H1 (cell line): ENCODE data around the gene SMARCC1. TPM values are rescaled to one million over a fixed set of nuclear protein-coding genes. Genes with fewer than 3 reads are reported as not detected.

ENCODE experiments used
- CTCF ChIA-PET: fragments of 300-600 bp; sonication (Branson Sonifier 250); formaldehyde crosslinking; loops from one replicate; lab custom pipeline; 2021; ENCODE audit not compliant: partially characterized antibody; lab: Charles Lee
- POLR2A ChIA-PET: fragments of 300-600 bp; sonication (Branson Sonifier 250); formaldehyde crosslinking; loops from one replicate; lab custom pipeline; 2021; ENCODE audit warnings: inconsistent platforms; ENCODE audit not compliant: partially characterized antibody; lab: Charles Lee
- DNase-seq, 2 experiments: peaks; one replicate each; pipeline versions ENCODE4 v3.0.0 to v3.0.0-alpha.2; 2010 to 2022; ENCODE audit warnings: low spot score in 2 of 2, low read depth in 1 of 2, mixed read lengths in 1 of 2
- FAIRE-seq: peaks from 2 replicates; lab custom pipeline; 2011; peaks lifted over from hg19 to GRCh38; lab: Jason Lieb, UNC
- H2AFZ ChIP-seq: 2 replicates; pipeline ENCODE4 v1.8.1; 2012; ENCODE audit warnings: low read length, inconsistent platforms
- H2AK5ac ChIP-seq: 2 replicates; pipeline ENCODE4 v1.6.1; 2013; ENCODE audit warnings: low read depth, low read length
- H2BK120ac ChIP-seq: replicated peaks from 2 replicates; pipeline ENCODE3; 2013; ENCODE audit warnings: low read depth, low read length, inconsistent platforms
- H2BK12ac ChIP-seq: 2 replicates; pipeline ENCODE4 v1.6.1; 2013; ENCODE audit warnings: low read depth, low read length
- H2BK15ac ChIP-seq: 2 replicates; pipeline ENCODE4 v1.6.1; 2013; ENCODE audit warnings: low read length
- H2BK20ac ChIP-seq: 2 replicates; pipeline ENCODE4 v1.6.1; 2013; ENCODE audit warnings: low read length
- H2BK5ac ChIP-seq: 2 replicates; pipeline ENCODE4 v1.6.1; 2013; ENCODE audit warnings: low read depth, low read length
- H3K14ac ChIP-seq: 2 replicates; pipeline ENCODE4 v1.6.1; 2013; ENCODE audit warnings: inconsistent platforms; ENCODE audit not compliant: insufficient read length
- H3K18ac ChIP-seq: 2 replicates; pipeline ENCODE4 v1.6.1; 2013; ENCODE audit warnings: low read length; ENCODE audit errors: extremely low read depth
- H3K23ac ChIP-seq: 2 replicates; pipeline ENCODE4 v1.6.1; 2013; ENCODE audit warnings: inconsistent platforms; ENCODE audit not compliant: insufficient read length
- H3K23me2 ChIP-seq: 2 replicates; pipeline ENCODE4 v1.6.1; 2013; ENCODE audit warnings: low read depth, low read length
- H3K27ac ChIP-seq: 2 replicates; pipeline ENCODE4 v1.6.1; 2011; ENCODE audit warnings: low read depth, low read length, inconsistent platforms
- H3K27me3 ChIP-seq, 4 experiments: replicated peaks in 1 of 4; 1 replicate in 1 of 4; 2 replicates in 3 of 4; pipeline versions ENCODE4 v1.6.1 to v1.8.1; 2011 to 2013; ENCODE audit warnings: low read length in 3 of 4, mild to moderate bottlenecking in 3 of 4, inconsistent platforms in 2 of 4, mixed read lengths in 2 of 4, moderate library complexity in 1 of 4; ENCODE audit not compliant: control insufficient read depth in 3 of 4, insufficient read depth in 3 of 4; ENCODE audit errors: extremely low read depth in 1 of 4
- H3K36me3 ChIP-seq, 4 experiments: 2 replicates each; pipeline versions ENCODE4 v1.6.1 to v1.8.1; 2011 to 2013; ENCODE audit warnings: mild to moderate bottlenecking in 4 of 4, low read length in 3 of 4, moderate library complexity in 2 of 4, control low read depth in 1 of 4, inconsistent platforms in 1 of 4; ENCODE audit not compliant: insufficient read depth in 4 of 4, control insufficient read depth in 2 of 4
- H3K4ac ChIP-seq: replicated peaks from 2 replicates; pipeline ENCODE3; 2013; ENCODE audit warnings: low read length, low read depth, mixed read lengths, inconsistent platforms; ENCODE audit not compliant: insufficient read length
- H3K4me1 ChIP-seq, 4 experiments: replicated peaks in 1 of 4; 1 replicate in 1 of 4; 2 replicates in 3 of 4; pipeline versions ENCODE4 v1.6.1 to v1.8.1; 2011 to 2013; ENCODE audit warnings: low read length in 3 of 4, inconsistent platforms in 2 of 4, mixed read lengths in 1 of 4; ENCODE audit not compliant: insufficient read depth in 4 of 4, control insufficient read depth in 3 of 4
- H3K4me2 ChIP-seq, 2 experiments: 2 replicates each; pipeline versions ENCODE4 v1.6.1 to v1.8.1; 2011 to 2013; ENCODE audit warnings: low read depth in 2 of 2, low read length in 2 of 2, control low read depth in 1 of 2, inconsistent platforms in 1 of 2, mild to moderate bottlenecking in 1 of 2; ENCODE audit not compliant: insufficient read depth in 1 of 2
- H3K4me3 ChIP-seq, 4 experiments: fragments of 200-600, 300-600 bp in 1 of 4; sonication (generic), shearing (Covaris generic), sonication (Bioruptor Twin) in 1 of 4; 2 replicates each; pipeline versions ENCODE4 v1.5.1 to v1.8.1; 2011 to 2016; ENCODE audit warnings: low read length in 4 of 4, low read depth in 3 of 4, control low read depth in 2 of 4, inconsistent platforms in 2 of 4, mild to moderate bottlenecking in 2 of 4, mixed read lengths in 1 of 4, moderate library complexity in 1 of 4; ENCODE audit not compliant: insufficient read depth in 2 of 4; ENCODE audit errors: extremely low read depth in 1 of 4
- H3K56ac ChIP-seq: replicated peaks from 2 replicates; pipeline ENCODE3; 2013; ENCODE audit warnings: low read depth, mild to moderate bottlenecking, mixed read lengths, low read length, inconsistent platforms; ENCODE audit not compliant: insufficient read length
- H3K79me1 ChIP-seq: 2 replicates; pipeline ENCODE4 v1.6.1; 2013; ENCODE audit warnings: low read depth, low read length, control low read depth
- H3K79me2 ChIP-seq, 2 experiments: 2 replicates each; pipeline versions ENCODE4 v1.6.1 to v1.8.1; 2012 to 2013; ENCODE audit warnings: low read length in 2 of 2, mild to moderate bottlenecking in 2 of 2, inconsistent platforms in 1 of 2; ENCODE audit not compliant: insufficient read depth in 2 of 2, control insufficient read depth in 1 of 2
- H3K9ac ChIP-seq, 4 experiments: replicated peaks in 1 of 4; 1 replicate in 1 of 4; 2 replicates in 3 of 4; pipeline versions ENCODE4 v1.6.1 to v1.8.1; 2011 to 2013; ENCODE audit warnings: low read depth in 3 of 4, low read length in 3 of 4, control low read depth in 2 of 4, mild to moderate bottlenecking in 2 of 4, moderate library complexity in 2 of 4, inconsistent platforms in 1 of 4; ENCODE audit errors: extremely low read depth in 1 of 4
- H3K9me3 ChIP-seq, 2 experiments: 2 replicates each; pipeline versions ENCODE4 v1.6.1 to v1.8.1; 2012 to 2013; ENCODE audit warnings: mild to moderate bottlenecking in 2 of 2, moderate library complexity in 2 of 2, control low read depth in 1 of 2, inconsistent platforms in 1 of 2, low read depth in 1 of 2, low read length in 1 of 2, mixed read lengths in 1 of 2; ENCODE audit not compliant: insufficient read depth in 2 of 2
- H4K20me1 ChIP-seq, 2 experiments: replicated peaks in 1 of 2; 2 replicates each; pipeline versions ENCODE3 to v1.8.1; 2011 to 2013; ENCODE audit warnings: inconsistent platforms in 2 of 2, low read length in 2 of 2, mild to moderate bottlenecking in 1 of 2; ENCODE audit not compliant: insufficient read depth in 2 of 2, control insufficient read depth in 1 of 2
- H4K5ac ChIP-seq: 2 replicates; pipeline ENCODE4 v1.6.1; 2013; ENCODE audit warnings: low read length, low read depth, mixed read lengths, inconsistent platforms; ENCODE audit not compliant: insufficient read length
- H4K8ac ChIP-seq: 2 replicates; pipeline ENCODE4 v1.8.0; 2013; ENCODE audit warnings: mild to moderate bottlenecking, moderate library complexity, low read length, inconsistent platforms; ENCODE audit not compliant: insufficient read depth; ENCODE audit errors: extremely low read depth
- H4K91ac ChIP-seq: replicated peaks from 2 replicates; pipeline ENCODE3; 2013; ENCODE audit warnings: low read length, mixed read lengths, inconsistent platforms; ENCODE audit not compliant: insufficient read length
- BRCA1 ChIP-seq: IDR thresholded peaks from 2 replicates; pipeline ENCODE4 v1.6.1; 2012; ENCODE audit warnings: low read depth, low read length, improper control_type of control experiment
- EGR1 ChIP-seq: IDR thresholded peaks from 2 replicates; pipeline ENCODE4 v1.6.1; 2011; ENCODE audit warnings: low read depth, low read length, borderline replicate concordance
- EZH2 ChIP-seq: fragments of 200-600 bp; sonication (generic); IDR thresholded peaks from 2 replicates; pipeline ENCODE4 v1.7.1; 2012; ENCODE audit warnings: low read depth, mild to moderate bottlenecking, moderate library complexity, low read length, inconsistent platforms; ENCODE audit not compliant: severe bottlenecking
- JUND ChIP-seq: IDR thresholded peaks from 2 replicates; pipeline ENCODE4 v1.6.1; 2011; ENCODE audit warnings: mild to moderate bottlenecking, improper control_type of control experiment, low read length
- KDM4A ChIP-seq: IDR thresholded peaks from one replicate; pipeline ENCODE4 v1.7.1; 2012; ENCODE audit warnings: low read depth, mild to moderate bottlenecking, moderate library complexity, low read length, inconsistent platforms; ENCODE audit not compliant: severe bottlenecking
- KDM5A ChIP-seq: fragments of 200-600 bp; IDR thresholded peaks from 2 replicates; pipeline ENCODE4 v1.7.1; 2012; ENCODE audit warnings: mild to moderate bottlenecking, low read length, inconsistent platforms, mixed read lengths
- NANOG ChIP-seq: IDR thresholded peaks from 2 replicates; pipeline ENCODE4 v1.6.1; 2011; ENCODE audit warnings: low read length, low read depth, mild to moderate bottlenecking, inconsistent platforms; ENCODE audit not compliant: insufficient read depth, poor library complexity, severe bottlenecking
- SIN3A ChIP-seq, 2 experiments: IDR thresholded peaks in 1 of 2; conservative IDR thresholded peaks in 1 of 2; 2 replicates each; pipeline ENCODE4 v1.6.1; 2011 to 2012; ENCODE audit warnings: low read length in 2 of 2, improper control_type of control experiment in 1 of 2, low read depth in 1 of 2, mild to moderate bottlenecking in 1 of 2
- SP1 ChIP-seq: IDR thresholded peaks from 2 replicates; pipeline ENCODE4 v1.6.1; 2011; ENCODE audit warnings: low read depth, low read length
- SP4 ChIP-seq: IDR thresholded peaks from 2 replicates; pipeline ENCODE4 v1.6.1; 2012; ENCODE audit warnings: low read length, inconsistent platforms
- TAF7 ChIP-seq: optimal IDR thresholded peaks from 2 replicates; pipeline ENCODE3; 2011; ENCODE audit warnings: low read depth, mild to moderate bottlenecking, inconsistent platforms, low read length, moderate library complexity, borderline replicate concordance
- WGBS, 2 experiments: shearing (Covaris generic) in 1 of 2; methylation state at CpG; one replicate each; pipeline versions ENCODE4 v1.1.6 to v1.1.7; 2013 to 2015; ENCODE audit warnings: low lambda C conversion rate in 2 of 2, mixed read lengths in 2 of 2, inconsistent platforms in 1 of 2, low coverage in 1 of 2, missing lambda C conversion rate in 1 of 2; ENCODE audit not compliant: insufficient replicate concordance in 2 of 2, insufficient coverage in 1 of 2, insufficient read length in 1 of 2; ENCODE audit errors: extremely low coverage in 1 of 2, missing lambda C conversion rate in 1 of 2; 5-methylcytosine and 5-hydroxymethylcytosine counted together
- polyA plus RNA-seq, 7 experiments: library from polyadenylated mRNA; depleted of rRNA in 3 of 7; stranded (reverse) in 5 of 7; unstranded in 2 of 7; fragments of >200 nt in 5 of 7; fragments of 200-250 nt in 2 of 7; gene quantifications; 1 replicate in 5 of 7; 2 replicates in 1 of 7; 4 replicates in 1 of 7; pipeline versions ENCODE4 v1.2.1 to v1.2.3, GENCODE V29; 2011 to 2013; ENCODE audit warnings: missing spikeins in 2 of 7, mixed read lengths in 2 of 7
- total RNA-seq: library from RNA; stranded (reverse); fragmentation: NEBNext Ultra II Directional; extraction: Animal tissue kit (Norgen Biotek cat#: 25700); gene quantifications from 2 replicates; pipeline ENCODE4 v1.2.1, GENCODE V29; 2021
- TF ChIP-seq, protein P1 (sequence below): IDR thresholded peaks from 2 replicates; pipeline ENCODE4 v1.6.1; 2012; ENCODE audit warnings: inconsistent platforms

Gene SMARCC1
- total and polyA plus RNA-seq, 2 of the 8 experiments (the other 6 are each of a cell fraction or from before 2014, with no cell fraction given) = 64.1 to 335 TPM

DNA sequence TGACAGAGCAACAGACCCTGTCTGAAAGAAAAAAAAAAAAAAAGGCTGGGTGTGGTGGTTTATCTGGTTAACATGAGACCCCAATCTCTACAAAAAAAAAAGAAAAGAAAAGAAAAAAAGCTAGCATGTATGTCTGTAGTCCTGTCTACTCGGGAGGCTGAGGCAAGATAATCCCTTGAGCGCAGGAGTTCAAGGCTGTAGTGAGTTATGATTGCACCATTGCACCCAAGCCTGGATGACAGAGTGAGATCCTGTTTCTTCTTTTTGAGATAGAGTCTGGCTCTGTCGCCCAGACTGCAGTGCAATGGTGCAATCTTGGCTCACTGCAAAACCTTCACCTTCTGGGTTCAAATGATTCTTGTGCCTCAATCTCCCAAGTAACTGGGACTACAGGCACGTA lies 12.9 kb upstream of the SMARCC1 start:
- Histone ChIP-seq H3K23me2 (no peaks in the 10 kb centered on the region), H3K36me3 (no peaks in the 10 kb centered on the region), H2BK120ac (no peak overlapping the region), H3K4me2 (no peak overlapping the region), H2BK12ac (no peak overlapping the region), H3K14ac (no peak overlapping the region), H4K8ac (no peak overlapping the region), H2BK5ac (no peak overlapping the region), H4K91ac (no peak overlapping the region), H3K27me3 (no peaks in the 10 kb centered on the region), H4K5ac (no peak overlapping the region), H3K9me3 (no peaks in the 10 kb centered on the region), H3K79me2 (no peaks in the 10 kb centered on the region), H3K79me1 (no peaks in the 10 kb centered on the region), H3K27ac (no peak overlapping the region), H2BK15ac (no peak overlapping the region), H3K56ac (no peak overlapping the region), H4K20me1 (no peaks in the 10 kb centered on the region), H3K9ac (no peak overlapping the region)
- 94% methylated on average over 4 of the region's 4 CpGs; no CpG with 5 or more reads in 1 of the 2 experiments for WGBS, 2 experiments
- ChIA-PET POLR2A (interaction anchor here (1.4 kb wide), 1 partner anchor 294 kb away, joined by 3 read pairs; no protein-coding TSS in a partner anchor), CTCF (interaction anchor here (0.6 to 1.4 kb wide), 3 partner anchors 10 to 375 kb away, joined by 3 to 6 read pairs (median 6); no protein-coding TSS in a partner anchor)
- no peak for DNase-seq
- TF ChIP-seq BRCA1 = no peak
- no peak for TF ChIP-seq SP1
- no peak for TF ChIP-seq KDM4A
- TF ChIP-seq EZH2 = no peak
- TF ChIP-seq KDM5A = no peak
- no peak for TF ChIP-seq TAF7
- TF ChIP-seq JUND = no peak
- TF ChIP-seq SIN3A (conservative IDR thresholded peaks at IDR 0.05 in 1 of 2, IDR thresholded peaks at IDR 0.05 in 1 of 2; ENCODE audit: low read depth in 1 of 2, low read length in 2 of 2) = no peak
- TF ChIP-seq, protein P1, sequence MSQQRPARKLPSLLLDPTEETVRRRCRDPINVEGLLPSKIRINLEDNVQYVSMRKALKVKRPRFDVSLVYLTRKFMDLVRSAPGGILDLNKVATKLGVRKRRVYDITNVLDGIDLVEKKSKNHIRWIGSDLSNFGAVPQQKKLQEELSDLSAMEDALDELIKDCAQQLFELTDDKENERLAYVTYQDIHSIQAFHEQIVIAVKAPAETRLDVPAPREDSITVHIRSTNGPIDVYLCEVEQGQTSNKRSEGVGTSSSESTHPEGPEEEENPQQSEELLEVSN = no peak
- no peak for TF ChIP-seq SP4
- TF ChIP-seq EGR1 = no peak
- TF ChIP-seq NANOG = no peak
- TF ChIP-seq, all 59 proteins: peak for 0
- H3K4me3 ChIP-seq = no peak overlapping the region
- no peak overlapping the region for H2AFZ ChIP-seq
- no peak overlapping the region for H3K4ac ChIP-seq
- no peak for FAIRE-seq
- H3K18ac ChIP-seq = no peak overlapping the region
- no peak overlapping the region for H2AK5ac ChIP-seq
- H2BK20ac ChIP-seq = no peak overlapping the region
- H3K4me1 ChIP-seq = no peaks in the 10 kb centered on the region
- H3K23ac ChIP-seq = no peak overlapping the region
